H9 (cell line): ENCODE measurements around the gene KRT28. TPM values are rescaled to one million over a fixed set of nuclear protein-coding genes. Genes with fewer than 3 reads are reported as not detected.

Experiments used
- DNase-seq: peaks from one replicate; pipeline ENCODE4 v3.0.0-alpha.2; 2017
- H2AFZ ChIP-seq: one replicate; pipeline ENCODE4 v1.6.1; 2013; ENCODE audit warnings: mild to moderate bottlenecking, low read length, control low read depth, moderate library complexity
- H2AK5ac ChIP-seq: 2 replicates; pipeline ENCODE4 v1.6.1; 2013; ENCODE audit warnings: low read length, control low read depth, mixed read lengths; ENCODE audit not compliant: insufficient read length
- H2BK120ac ChIP-seq: one replicate; pipeline ENCODE4 v1.6.1; 2013; ENCODE audit warnings: low read depth, mild to moderate bottlenecking, low read length, control low read depth, inconsistent platforms; ENCODE audit not compliant: poor library complexity, severe bottlenecking
- H2BK12ac ChIP-seq: 2 replicates; pipeline ENCODE4 v1.6.1; 2013; ENCODE audit warnings: low read length, control low read depth, mixed read lengths, low read depth; ENCODE audit not compliant: insufficient read length
- H2BK15ac ChIP-seq: 2 replicates; pipeline ENCODE4 v1.6.1; 2013; ENCODE audit warnings: low read depth, low read length, control low read depth
- H2BK20ac ChIP-seq: one replicate; pipeline ENCODE4 v1.6.1; 2013; ENCODE audit warnings: low read depth, mild to moderate bottlenecking, low read length, control low read depth, inconsistent platforms; ENCODE audit not compliant: poor library complexity, severe bottlenecking
- H2BK5ac ChIP-seq: 2 replicates; pipeline ENCODE4 v1.6.1; 2013; ENCODE audit warnings: low read length, control low read depth, mixed read lengths; ENCODE audit not compliant: insufficient read length
- H3K14ac ChIP-seq: 2 replicates; pipeline ENCODE4 v1.6.1; 2013; ENCODE audit warnings: low read length, control low read depth; ENCODE audit not compliant: insufficient read depth
- H3K18ac ChIP-seq: 2 replicates; pipeline ENCODE4 v1.6.1; 2013; ENCODE audit warnings: low read depth, mild to moderate bottlenecking, mixed read lengths, low read length, control low read depth; ENCODE audit not compliant: insufficient read length
- H3K23ac ChIP-seq: 2 replicates; pipeline ENCODE4 v1.6.1; 2013; ENCODE audit warnings: low read length, control low read depth, mixed read lengths, low read depth; ENCODE audit not compliant: insufficient read length
- H3K23me2 ChIP-seq: 2 replicates; pipeline ENCODE4 v1.6.1; 2013; ENCODE audit warnings: low read depth, mild to moderate bottlenecking, mixed read lengths, low read length, control low read depth; ENCODE audit not compliant: insufficient read length, poor library complexity, severe bottlenecking
- H3K27ac ChIP-seq: 2 replicates; pipeline ENCODE4 v1.5.1; 2013; ENCODE audit warnings: low read length, control low read depth, mixed read lengths, low read depth; ENCODE audit not compliant: insufficient read length
- H3K27me3 ChIP-seq: 2 replicates; pipeline ENCODE4 v1.6.1; 2013; ENCODE audit warnings: low read length, control low read depth, inconsistent platforms; ENCODE audit not compliant: insufficient read depth
- H3K4ac ChIP-seq: 2 replicates; pipeline ENCODE4 v1.6.1; 2013; ENCODE audit warnings: low read depth, mild to moderate bottlenecking, control low read depth, inconsistent platforms, low read length, moderate library complexity
- H3K4me1 ChIP-seq: 2 replicates; pipeline ENCODE4 v1.6.1; 2013; ENCODE audit warnings: low read length, control low read depth, inconsistent platforms; ENCODE audit not compliant: insufficient read depth
- H3K4me2 ChIP-seq: 2 replicates; pipeline ENCODE4 v1.6.1; 2013; ENCODE audit warnings: low read length, control low read depth, mixed read lengths; ENCODE audit not compliant: insufficient read length, insufficient read depth
- H3K56ac ChIP-seq: 2 replicates; pipeline ENCODE4 v1.6.1; 2013; ENCODE audit warnings: low read depth, mild to moderate bottlenecking, mixed read lengths, low read length, control low read depth; ENCODE audit not compliant: insufficient read length
- H3K79me1 ChIP-seq: 2 replicates; pipeline ENCODE4 v1.6.1; 2013; ENCODE audit warnings: low read depth, mild to moderate bottlenecking, moderate library complexity, low read length, control low read depth, inconsistent platforms; ENCODE audit not compliant: insufficient read depth, poor library complexity, severe bottlenecking
- H3K79me2 ChIP-seq: 2 replicates; pipeline ENCODE4 v1.6.1; 2013; ENCODE audit warnings: low read length, control low read depth, inconsistent platforms; ENCODE audit not compliant: insufficient read depth
- H3K9ac ChIP-seq: 2 replicates; pipeline ENCODE4 v1.6.1; 2013; ENCODE audit warnings: low read length, control low read depth, mixed read lengths; ENCODE audit not compliant: insufficient read length; ENCODE audit errors: extremely low read depth
- H3K9me3 ChIP-seq: one replicate; pipeline ENCODE4 v1.6.1; 2013; ENCODE audit warnings: low read depth, low read length, inconsistent platforms; ENCODE audit not compliant: control insufficient read depth
- H3T11ph ChIP-seq: one replicate; pipeline ENCODE4 v1.6.1; 2013; ENCODE audit warnings: mild to moderate bottlenecking, low read length, control low read depth, inconsistent platforms
- H4K20me1 ChIP-seq: one replicate; pipeline ENCODE4 v1.6.1; 2013; ENCODE audit not compliant: control insufficient read depth, insufficient read length, insufficient read depth
- H4K5ac ChIP-seq: 2 replicates; pipeline ENCODE4 v1.6.1; 2013; ENCODE audit warnings: low read depth, mild to moderate bottlenecking, mixed read lengths, low read length, control low read depth; ENCODE audit not compliant: insufficient read length
- H4K8ac ChIP-seq: replicated peaks from 2 replicates; pipeline ENCODE4 v1.6.1; 2013; ENCODE audit warnings: low read length, control low read depth, mixed read lengths, low read depth; ENCODE audit not compliant: insufficient read length
- H4K91ac ChIP-seq: 2 replicates; pipeline ENCODE4 v1.6.1; 2013; ENCODE audit warnings: low read depth, mild to moderate bottlenecking, moderate library complexity, mixed read lengths, low read length, control low read depth; ENCODE audit not compliant: insufficient read length
- H3K27ac Mint-ChIP-seq, 3 experiments: 2 replicates in 2 of 3; 3 replicates in 1 of 3; pipeline ENCODE4 v1.8.0; 2020 to 2021; ENCODE audit warnings: mixed read lengths in 3 of 3, mild to moderate bottlenecking in 1 of 3, moderate library complexity in 1 of 3
- H3K27me3 Mint-ChIP-seq: 2 replicates; pipeline ENCODE4 v1.8.0; 2021; ENCODE audit warnings: low read depth, mild to moderate bottlenecking, moderate library complexity, mixed read lengths
- H3K36me3 Mint-ChIP-seq, 3 experiments: 2 replicates in 2 of 3; 3 replicates in 1 of 3; pipeline ENCODE4 v1.8.0; 2020 to 2021; ENCODE audit warnings: low read depth in 3 of 3, mixed read lengths in 3 of 3; ENCODE audit not compliant: insufficient read depth in 1 of 3
- H3K4me1 Mint-ChIP-seq, 2 experiments: 2 replicates each; pipeline ENCODE4 v1.8.0; 2020; ENCODE audit warnings: mixed read lengths in 2 of 2
- H3K4me3 Mint-ChIP-seq, 2 experiments: 2 replicates in 1 of 2; 3 replicates in 1 of 2; pipeline ENCODE4 v1.8.0; 2020 to 2021; ENCODE audit warnings: mild to moderate bottlenecking in 2 of 2, mixed read lengths in 2 of 2, moderate library complexity in 1 of 2
- H3K9me3 Mint-ChIP-seq, 2 experiments: 2 replicates in 1 of 2; 3 replicates in 1 of 2; pipeline ENCODE4 v1.8.0; 2020; ENCODE audit warnings: mild to moderate bottlenecking in 2 of 2, mixed read lengths in 2 of 2, moderate library complexity in 1 of 2
- CTCF ChIP-seq: fragments of 200-600 bp; sonication (generic); conservative IDR thresholded peaks from 3 replicates; pipeline ENCODE4 v1.8.0; 2021; ENCODE audit warnings: antibody characterized with exemption, mild to moderate bottlenecking
- WGBS: extraction: QIAGEN DNeasy Blood & Tissue Kit; methylation state at CpG from one replicate; pipeline ENCODE4 v1.1.7; 2013; ENCODE audit warnings: missing lambda C conversion rate, low lambda C conversion rate, mixed read lengths; ENCODE audit not compliant: insufficient read length; ENCODE audit errors: extremely low coverage; 5-methylcytosine and 5-hydroxymethylcytosine counted together
- total RNA-seq: library from RNA; stranded (reverse); gene quantifications from 2 replicates; pipeline ENCODE4 v1.2.1, GENCODE V29; 2021

The KRT28 gene
- total RNA-seq, 1 experiment from 2014 or later, result not detected

- no peak overlapping the region for H3K27ac ChIP-seq
These were observed 10.1 kb upstream of the KRT28 start for GRCh38 chr17:40809721-40810421.

More at GRCh38 chr17:40809721-40810421, 10.1 kb upstream of the KRT28 start:
- Histone ChIP-seq H3T11ph (no peak overlapping the region), H3K9me3 (no peaks in the 10 kb centered on the region), H2BK120ac (no peak overlapping the region), H3K23ac (no peak overlapping the region), H3K56ac (no peak overlapping the region), H3K18ac (no peak overlapping the region), H3K4ac (no peak overlapping the region), H3K79me1 (no peaks in the 10 kb centered on the region), H3K14ac (no peak overlapping the region), H3K9ac (no peak overlapping the region), H4K5ac (no peak overlapping the region), H3K27me3 (peaks cover 1% of the 10 kb centered on the region; the same call in 1 of the 2 replicates), H2BK12ac (no peak overlapping the region), H2BK15ac (no peak overlapping the region), H3K23me2 (no peaks in the 10 kb centered on the region), H3K4me1 (no peaks in the 10 kb centered on the region), H2AFZ (no peak overlapping the region), H2BK5ac (no peak overlapping the region), H4K91ac (no peak overlapping the region), H3K79me2 (no peaks in the 10 kb centered on the region), H3K4me2 (no peak overlapping the region), H4K20me1 (no peaks in the 10 kb centered on the region), H2BK20ac (no peak overlapping the region), H4K8ac (no peak overlapping the region), H2AK5ac (no peak overlapping the region)
- no peak for TF ChIP-seq CTCF
- H3K36me3 Mint-ChIP-seq, result no peaks in the 10 kb centered on the region
- DNase-seq, result no peak
- H3K27ac Mint-ChIP-seq, result no peak overlapping the region
- H3K4me3 Mint-ChIP-seq, result no peak overlapping the region
- WGBS, result no CpG with 5 or more reads among the region's 2 CpGs
- peaks cover 98% of the 10 kb centered on the region for H3K27me3 Mint-ChIP-seq
- peaks cover 0 to 4% of the 10 kb centered on the region in 2 experiments; a peak in 2 of 5 replicates for H3K9me3 Mint-ChIP-seq
- no peaks in the 10 kb centered on the region for H3K4me1 Mint-ChIP-seq
